H9 (cell line): ENCODE measurements around the gene CEBPG. TPM values are rescaled to one million over a fixed set of nuclear protein-coding genes. Genes with fewer than 3 reads are reported as not detected.

Experiments used
- DNase-seq: peaks from one replicate; pipeline ENCODE4 v3.0.0-alpha.2; 2017
- H2AFZ ChIP-seq: one replicate; pipeline ENCODE4 v1.6.1; 2013; ENCODE audit warnings: mild to moderate bottlenecking, low read length, control low read depth, moderate library complexity
- H2AK5ac ChIP-seq: 2 replicates; pipeline ENCODE4 v1.6.1; 2013; ENCODE audit warnings: low read length, control low read depth, mixed read lengths; ENCODE audit not compliant: insufficient read length
- H2BK120ac ChIP-seq: one replicate; pipeline ENCODE4 v1.6.1; 2013; ENCODE audit warnings: low read depth, mild to moderate bottlenecking, low read length, control low read depth, inconsistent platforms; ENCODE audit not compliant: poor library complexity, severe bottlenecking
- H2BK12ac ChIP-seq: 2 replicates; pipeline ENCODE4 v1.6.1; 2013; ENCODE audit warnings: low read length, control low read depth, mixed read lengths, low read depth; ENCODE audit not compliant: insufficient read length
- H2BK15ac ChIP-seq: 2 replicates; pipeline ENCODE4 v1.6.1; 2013; ENCODE audit warnings: low read depth, low read length, control low read depth
- H2BK20ac ChIP-seq: one replicate; pipeline ENCODE4 v1.6.1; 2013; ENCODE audit warnings: low read depth, mild to moderate bottlenecking, low read length, control low read depth, inconsistent platforms; ENCODE audit not compliant: poor library complexity, severe bottlenecking
- H2BK5ac ChIP-seq: 2 replicates; pipeline ENCODE4 v1.6.1; 2013; ENCODE audit warnings: low read length, control low read depth, mixed read lengths; ENCODE audit not compliant: insufficient read length
- H3K14ac ChIP-seq: 2 replicates; pipeline ENCODE4 v1.6.1; 2013; ENCODE audit warnings: low read length, control low read depth; ENCODE audit not compliant: insufficient read depth
- H3K18ac ChIP-seq: 2 replicates; pipeline ENCODE4 v1.6.1; 2013; ENCODE audit warnings: low read depth, mild to moderate bottlenecking, mixed read lengths, low read length, control low read depth; ENCODE audit not compliant: insufficient read length
- H3K23ac ChIP-seq: 2 replicates; pipeline ENCODE4 v1.6.1; 2013; ENCODE audit warnings: low read length, control low read depth, mixed read lengths, low read depth; ENCODE audit not compliant: insufficient read length
- H3K23me2 ChIP-seq: 2 replicates; pipeline ENCODE4 v1.6.1; 2013; ENCODE audit warnings: low read depth, mild to moderate bottlenecking, mixed read lengths, low read length, control low read depth; ENCODE audit not compliant: insufficient read length, poor library complexity, severe bottlenecking
- H3K27ac ChIP-seq: 2 replicates; pipeline ENCODE4 v1.5.1; 2013; ENCODE audit warnings: low read length, control low read depth, mixed read lengths, low read depth; ENCODE audit not compliant: insufficient read length
- H3K27me3 ChIP-seq: 2 replicates; pipeline ENCODE4 v1.6.1; 2013; ENCODE audit warnings: low read length, control low read depth, inconsistent platforms; ENCODE audit not compliant: insufficient read depth
- H3K4ac ChIP-seq: 2 replicates; pipeline ENCODE4 v1.6.1; 2013; ENCODE audit warnings: low read depth, mild to moderate bottlenecking, control low read depth, inconsistent platforms, low read length, moderate library complexity
- H3K4me1 ChIP-seq: 2 replicates; pipeline ENCODE4 v1.6.1; 2013; ENCODE audit warnings: low read length, control low read depth, inconsistent platforms; ENCODE audit not compliant: insufficient read depth
- H3K4me2 ChIP-seq: 2 replicates; pipeline ENCODE4 v1.6.1; 2013; ENCODE audit warnings: low read length, control low read depth, mixed read lengths; ENCODE audit not compliant: insufficient read length, insufficient read depth
- H3K56ac ChIP-seq: 2 replicates; pipeline ENCODE4 v1.6.1; 2013; ENCODE audit warnings: low read depth, mild to moderate bottlenecking, mixed read lengths, low read length, control low read depth; ENCODE audit not compliant: insufficient read length
- H3K79me1 ChIP-seq: 2 replicates; pipeline ENCODE4 v1.6.1; 2013; ENCODE audit warnings: low read depth, mild to moderate bottlenecking, moderate library complexity, low read length, control low read depth, inconsistent platforms; ENCODE audit not compliant: insufficient read depth, poor library complexity, severe bottlenecking
- H3K79me2 ChIP-seq: 2 replicates; pipeline ENCODE4 v1.6.1; 2013; ENCODE audit warnings: low read length, control low read depth, inconsistent platforms; ENCODE audit not compliant: insufficient read depth
- H3K9ac ChIP-seq: 2 replicates; pipeline ENCODE4 v1.6.1; 2013; ENCODE audit warnings: low read length, control low read depth, mixed read lengths; ENCODE audit not compliant: insufficient read length; ENCODE audit errors: extremely low read depth
- H3K9me3 ChIP-seq: one replicate; pipeline ENCODE4 v1.6.1; 2013; ENCODE audit warnings: low read depth, low read length, inconsistent platforms; ENCODE audit not compliant: control insufficient read depth
- H3T11ph ChIP-seq: one replicate; pipeline ENCODE4 v1.6.1; 2013; ENCODE audit warnings: mild to moderate bottlenecking, low read length, control low read depth, inconsistent platforms
- H4K20me1 ChIP-seq: one replicate; pipeline ENCODE4 v1.6.1; 2013; ENCODE audit not compliant: control insufficient read depth, insufficient read length, insufficient read depth
- H4K5ac ChIP-seq: 2 replicates; pipeline ENCODE4 v1.6.1; 2013; ENCODE audit warnings: low read depth, mild to moderate bottlenecking, mixed read lengths, low read length, control low read depth; ENCODE audit not compliant: insufficient read length
- H4K8ac ChIP-seq: replicated peaks from 2 replicates; pipeline ENCODE4 v1.6.1; 2013; ENCODE audit warnings: low read length, control low read depth, mixed read lengths, low read depth; ENCODE audit not compliant: insufficient read length
- H4K91ac ChIP-seq: 2 replicates; pipeline ENCODE4 v1.6.1; 2013; ENCODE audit warnings: low read depth, mild to moderate bottlenecking, moderate library complexity, mixed read lengths, low read length, control low read depth; ENCODE audit not compliant: insufficient read length
- H3K27ac Mint-ChIP-seq, 3 experiments: 2 replicates in 2 of 3; 3 replicates in 1 of 3; pipeline ENCODE4 v1.8.0; 2020 to 2021; ENCODE audit warnings: mixed read lengths in 3 of 3, mild to moderate bottlenecking in 1 of 3, moderate library complexity in 1 of 3
- H3K27me3 Mint-ChIP-seq: 2 replicates; pipeline ENCODE4 v1.8.0; 2021; ENCODE audit warnings: low read depth, mild to moderate bottlenecking, moderate library complexity, mixed read lengths
- H3K36me3 Mint-ChIP-seq, 3 experiments: 2 replicates in 2 of 3; 3 replicates in 1 of 3; pipeline ENCODE4 v1.8.0; 2020 to 2021; ENCODE audit warnings: low read depth in 3 of 3, mixed read lengths in 3 of 3; ENCODE audit not compliant: insufficient read depth in 1 of 3
- H3K4me1 Mint-ChIP-seq, 2 experiments: 2 replicates each; pipeline ENCODE4 v1.8.0; 2020; ENCODE audit warnings: mixed read lengths in 2 of 2
- H3K4me3 Mint-ChIP-seq, 2 experiments: 2 replicates in 1 of 2; 3 replicates in 1 of 2; pipeline ENCODE4 v1.8.0; 2020 to 2021; ENCODE audit warnings: mild to moderate bottlenecking in 2 of 2, mixed read lengths in 2 of 2, moderate library complexity in 1 of 2
- H3K9me3 Mint-ChIP-seq, 2 experiments: 2 replicates in 1 of 2; 3 replicates in 1 of 2; pipeline ENCODE4 v1.8.0; 2020; ENCODE audit warnings: mild to moderate bottlenecking in 2 of 2, mixed read lengths in 2 of 2, moderate library complexity in 1 of 2
- CTCF ChIP-seq: fragments of 200-600 bp; sonication (generic); conservative IDR thresholded peaks from 3 replicates; pipeline ENCODE4 v1.8.0; 2021; ENCODE audit warnings: antibody characterized with exemption, mild to moderate bottlenecking
- WGBS: extraction: QIAGEN DNeasy Blood & Tissue Kit; methylation state at CpG from one replicate; pipeline ENCODE4 v1.1.7; 2013; ENCODE audit warnings: missing lambda C conversion rate, low lambda C conversion rate, mixed read lengths; ENCODE audit not compliant: insufficient read length; ENCODE audit errors: extremely low coverage; 5-methylcytosine and 5-hydroxymethylcytosine counted together
- total RNA-seq: library from RNA; stranded (reverse); gene quantifications from 2 replicates; pipeline ENCODE4 v1.2.1, GENCODE V29; 2021

The CEBPG gene
- total RNA-seq, 1 experiment from 2014 or later = 33.7 TPM

- Histone ChIP-seq H2BK120ac (no peak overlapping the region), H3T11ph (no peak overlapping the region), H3K27ac (no peak overlapping the region), H2AFZ (no peak overlapping the region), H4K5ac (no peak overlapping the region), H3K18ac (no peak overlapping the region), H2BK15ac (no peak overlapping the region), H4K20me1 (no peaks in the 10 kb centered on the region), H3K4ac (no peak overlapping the region), H4K91ac (no peak overlapping the region), H3K27me3 (no peaks in the 10 kb centered on the region), H2BK5ac (no peak overlapping the region), H2AK5ac (no peak overlapping the region), H3K9me3 (no peaks in the 10 kb centered on the region), H4K8ac (no peak overlapping the region), H3K56ac (no peak overlapping the region), H3K9ac (no peak overlapping the region), H3K4me1 (no peaks in the 10 kb centered on the region), H2BK20ac (no peak overlapping the region), H3K23ac (no peak overlapping the region), H3K79me2 (no peaks in the 10 kb centered on the region), H2BK12ac (no peak overlapping the region), H3K79me1 (no peaks in the 10 kb centered on the region), H3K4me2 (no peak overlapping the region), H3K14ac (no peak overlapping the region), H3K23me2 (no peaks in the 10 kb centered on the region)
- no peak for TF ChIP-seq CTCF
- Mint-ChIP-seq H3K27me3 (peaks cover 47% of the 10 kb centered on the region), H3K36me3 (no peaks in the 10 kb centered on the region), H3K9me3 (no peaks in the 10 kb centered on the region), H3K4me3 (no peak overlapping the region), H3K4me1 (peaks cover 5 to 7% of the 10 kb centered on the region in 2 experiments), H3K27ac (no peak overlapping the region)
- WGBS = no CpG with 5 or more reads among the region's 2 CpGs
- no peak for DNase-seq
Measured at GRCh38 chr19:33343301-33343700, 30.2 kb upstream of the CEBPG start.
